GM23338 (cell line): Measurements from ENCODE around the gene STRIP1. TPM values are rescaled to one million over a fixed set of nuclear protein-coding genes. Genes with fewer than 3 reads are reported as not detected.

Source experiments
- ATAC-seq: fragments of 200-7000 bp; cut with Tn5 transposase; 3 replicates; pipeline ENCODE4 v1.9.1; 2020
- DNase-seq: peaks from one replicate; pipeline ENCODE4 v3.0.0-alpha.2; 2015; ENCODE audit warnings: low spot score
- H2AFZ ChIP-seq: fragments of 200-600 bp; sonication (generic); 2 replicates; pipeline ENCODE4 v1.8.0; 2016; ENCODE audit warnings: antibody characterized with exemption, mild to moderate bottlenecking, moderate library complexity
- H3F3A ChIP-seq: fragments of 200-600 bp; sonication (generic); replicated peaks from 2 replicates; pipeline ENCODE4 v1.8.0; 2017; ENCODE audit warnings: antibody characterized with exemption, mixed run types, low read depth
- H3K27ac ChIP-seq: fragments of 200-600 bp; sonication (generic); 2 replicates; pipeline ENCODE4 v1.6.1; 2016; ENCODE audit warnings: low read depth
- H3K27me3 ChIP-seq: fragments of 200-600 bp; sonication (generic); 2 replicates; pipeline ENCODE4 v1.8.0; 2016; ENCODE audit warnings: mild to moderate bottlenecking, mixed run types, moderate library complexity; ENCODE audit not compliant: insufficient read depth
- H3K36me3 ChIP-seq: fragments of 200-600 bp; sonication (generic); 2 replicates; pipeline ENCODE4 v1.8.0; 2016; ENCODE audit warnings: mild to moderate bottlenecking; ENCODE audit not compliant: insufficient read depth
- H3K4me1 ChIP-seq: fragments of 200-600 bp; sonication (generic); 2 replicates; pipeline ENCODE4 v1.8.0; 2016; ENCODE audit warnings: mild to moderate bottlenecking, moderate library complexity; ENCODE audit not compliant: insufficient read depth
- H3K4me2 ChIP-seq: fragments of 200-600 bp; sonication (generic); 2 replicates; pipeline ENCODE4 v1.7.1; 2017; ENCODE audit warnings: mixed run types
- H3K4me3 ChIP-seq: fragments of 200-600 bp; sonication (generic); 2 replicates; pipeline ENCODE4 v1.6.1; 2016; ENCODE audit warnings: mixed run types
- H3K79me2 ChIP-seq: fragments of 200-600 bp; sonication (generic); replicated peaks from 2 replicates; pipeline ENCODE4 v1.8.0; 2017; ENCODE audit warnings: mild to moderate bottlenecking; ENCODE audit not compliant: insufficient read depth
- H3K9me2 ChIP-seq: fragments of 200-600 bp; sonication (generic); 2 replicates; pipeline ENCODE4 v1.8.0; 2017; ENCODE audit not compliant: insufficient read depth
- H4K20me1 ChIP-seq: fragments of 200-600 bp; sonication (generic); replicated peaks from 2 replicates; pipeline ENCODE4 v1.8.0; 2017; ENCODE audit warnings: mild to moderate bottlenecking; ENCODE audit not compliant: insufficient read depth
- H3K27ac Mint-ChIP-seq: 2 replicates; pipeline ENCODE4 v1.8.0; 2020; ENCODE audit warnings: inconsistent platforms, mild to moderate bottlenecking, moderate library complexity, mixed read lengths
- H3K27me3 Mint-ChIP-seq: 3 replicates; pipeline ENCODE4 v1.8.0; 2022; ENCODE audit warnings: low read depth, mild to moderate bottlenecking, moderate library complexity, mixed read lengths, inconsistent platforms; ENCODE audit not compliant: insufficient read depth, poor library complexity
- H3K36me3 Mint-ChIP-seq: 3 replicates; pipeline ENCODE4 v1.8.0; 2021; ENCODE audit warnings: low read depth, mild to moderate bottlenecking, inconsistent platforms, moderate library complexity, mixed read lengths
- H3K4me1 Mint-ChIP-seq: 3 replicates; pipeline ENCODE4 v1.8.0; 2020; ENCODE audit warnings: mild to moderate bottlenecking, inconsistent platforms, mixed read lengths
- H3K4me3 Mint-ChIP-seq: 3 replicates; pipeline ENCODE4 v1.8.0; 2021; ENCODE audit warnings: moderate library complexity, mild to moderate bottlenecking, inconsistent platforms, mixed read lengths
- H3K9me3 Mint-ChIP-seq: 3 replicates; pipeline ENCODE4 v1.8.0; 2020; ENCODE audit warnings: moderate library complexity, mild to moderate bottlenecking, inconsistent platforms, mixed read lengths
- CREB1 ChIP-seq: fragments of 250-450 bp; sonication (Bioruptor Pico); IDR thresholded peaks from 2 replicates; pipeline ENCODE4 v1.5.0; 2020; ENCODE audit warnings: low read depth, mild to moderate bottlenecking, moderate library complexity
- EZH2 ChIP-seq: fragments of 200-600 bp; sonication (generic); IDR thresholded peaks from one replicate; pipeline ENCODE4 v1.8.0; 2017; ENCODE audit warnings: antibody characterized with exemption, mild to moderate bottlenecking, low read depth; ENCODE audit not compliant: unreplicated experiment
- EZH2phosphoT487 ChIP-seq: fragments of 200-600 bp; sonication (generic); IDR thresholded peaks from one replicate; pipeline ENCODE4 v1.8.1; 2018; ENCODE audit warnings: antibody characterized with exemption; ENCODE audit not compliant: unreplicated experiment
- JUNB ChIP-seq: IDR thresholded peaks from one replicate; pipeline ENCODE4 v1.6.1; 2016; ENCODE audit warnings: antibody characterized with exemption; ENCODE audit not compliant: unreplicated experiment
- NANOG ChIP-seq: IDR thresholded peaks from 2 replicates; pipeline ENCODE4 v1.6.1; 2016; ENCODE audit warnings: antibody characterized with exemption, borderline replicate concordance
- POLR2AphosphoS5 ChIP-seq: IDR thresholded peaks from 2 replicates; pipeline ENCODE4 v1.6.1; 2016; ENCODE audit warnings: antibody characterized with exemption, low read depth
- STAT1 ChIP-seq: IDR thresholded peaks from one replicate; pipeline ENCODE4 v1.6.1; 2016; ENCODE audit warnings: antibody characterized with exemption; ENCODE audit not compliant: unreplicated experiment
- ZNF114 ChIP-seq: fragments of 250-450 bp; sonication (Bioruptor Pico); IDR thresholded peaks from 2 replicates; pipeline ENCODE4 v1.5.0; 2020; ENCODE audit warnings: mild to moderate bottlenecking, moderate library complexity
- ZNF331 ChIP-seq: fragments of 250-450 bp; sonication (Bioruptor Pico); IDR thresholded peaks from 2 replicates; pipeline ENCODE4 v1.5.0; 2020; ENCODE audit warnings: low read depth, mild to moderate bottlenecking, moderate library complexity
- polyA plus RNA-seq: library from polyadenylated mRNA; unstranded; fragments of >200 nt; fragmentation: Nextera tagmentation; extraction: Ambion mirVana; gene quantifications from 2 replicates; pipeline ENCODE4 v1.2.1, GENCODE V29; 2016
- total RNA-seq: library from RNA; depleted of rRNA; stranded (reverse); fragments of >200 nt; shearing (Covaris generic); gene quantifications from 2 replicates; pipeline ENCODE4 v1.2.3, GENCODE V29; 2014
- TF ChIP-seq, protein P1 (sequence below): IDR thresholded peaks from one replicate; pipeline ENCODE4 v1.6.1; 2018; ENCODE audit warnings: antibody characterized with exemption; ENCODE audit not compliant: unreplicated experiment
- TF ChIP-seq, protein P2 (sequence below): IDR thresholded peaks from 2 replicates; pipeline ENCODE4 v1.6.1; 2016; ENCODE audit warnings: antibody characterized with exemption
- TF ChIP-seq, protein P3 (sequence below), 2 experiments: fragments of 200-600 bp in 1 of 2; sonication (generic) in 1 of 2; conservative IDR thresholded peaks; 2 replicates each; pipeline versions ENCODE4 v1.5.1 to v1.6.1; 2016 to 2017; ENCODE audit warnings: antibody characterized with exemption in 2 of 2, low read depth in 2 of 2, mild to moderate bottlenecking in 2 of 2, moderate library complexity in 1 of 2
- TF ChIP-seq, protein P4 (sequence below): fragments of 250-450 bp; sonication (Bioruptor Pico); IDR thresholded peaks from 2 replicates; pipeline ENCODE4 v1.5.0; 2020; ENCODE audit warnings: mild to moderate bottlenecking, moderate library complexity

The STRIP1 gene
- total and polyA plus RNA-seq, 2 experiments from 2014 or later: 17.2 to 50.6 TPM

DNA sequence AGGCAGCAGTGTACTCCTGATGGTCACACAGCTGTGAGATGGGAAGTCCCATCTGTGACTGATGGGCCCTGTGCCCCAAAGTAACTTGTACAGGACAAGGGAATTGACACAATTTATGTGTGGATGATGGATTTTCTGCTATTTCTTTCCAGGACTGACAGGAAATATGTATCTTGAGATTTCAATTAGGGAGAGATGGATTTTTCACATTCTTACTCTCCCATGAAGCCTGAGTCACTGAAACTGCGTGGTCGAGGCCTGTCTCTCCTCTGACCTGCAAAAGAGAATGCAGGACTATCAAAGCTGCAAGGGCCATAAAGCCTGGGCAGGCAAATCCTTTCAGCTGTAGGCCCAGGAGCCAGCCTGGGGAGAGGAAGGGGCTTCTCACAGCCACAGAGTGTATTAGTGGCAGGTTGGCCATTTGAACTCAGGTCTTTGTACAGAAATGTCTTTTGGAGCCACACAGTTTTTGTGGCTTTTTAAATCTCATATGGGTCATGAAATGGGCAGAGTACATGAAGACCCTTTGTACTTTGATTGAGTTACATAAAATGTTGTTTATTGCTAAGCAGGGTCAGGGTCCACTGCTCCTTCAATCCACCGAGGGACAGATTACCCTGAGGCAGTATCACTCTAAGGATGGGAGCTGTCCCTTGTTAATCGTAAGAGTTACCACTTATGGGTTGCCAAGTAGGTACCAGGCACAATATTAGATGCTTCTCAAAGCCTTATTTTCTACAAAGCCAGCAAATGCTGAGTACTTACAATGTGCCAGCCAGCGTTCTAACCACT lies 21.3 kb downstream of the STRIP1 start:
- Mint-ChIP-seq H3K9me3 (no peaks in the 10 kb centered on the region), H3K4me3 (no peak overlapping the region), H3K4me1 (no peaks in the 10 kb centered on the region), H3K36me3 (peaks cover 83% of the 10 kb centered on the region), H3K27me3 (peaks cover 10% of the 10 kb centered on the region), H3K27ac (no peak overlapping the region)
- peaks cover 28% of the 10 kb centered on the region for H3K36me3 ChIP-seq
- H3K27ac ChIP-seq: no peak overlapping the region
- no peaks in the 10 kb centered on the region for H3K79me2 ChIP-seq
- H2AFZ ChIP-seq: no peak overlapping the region
- TF ChIP-seq, protein P1, sequence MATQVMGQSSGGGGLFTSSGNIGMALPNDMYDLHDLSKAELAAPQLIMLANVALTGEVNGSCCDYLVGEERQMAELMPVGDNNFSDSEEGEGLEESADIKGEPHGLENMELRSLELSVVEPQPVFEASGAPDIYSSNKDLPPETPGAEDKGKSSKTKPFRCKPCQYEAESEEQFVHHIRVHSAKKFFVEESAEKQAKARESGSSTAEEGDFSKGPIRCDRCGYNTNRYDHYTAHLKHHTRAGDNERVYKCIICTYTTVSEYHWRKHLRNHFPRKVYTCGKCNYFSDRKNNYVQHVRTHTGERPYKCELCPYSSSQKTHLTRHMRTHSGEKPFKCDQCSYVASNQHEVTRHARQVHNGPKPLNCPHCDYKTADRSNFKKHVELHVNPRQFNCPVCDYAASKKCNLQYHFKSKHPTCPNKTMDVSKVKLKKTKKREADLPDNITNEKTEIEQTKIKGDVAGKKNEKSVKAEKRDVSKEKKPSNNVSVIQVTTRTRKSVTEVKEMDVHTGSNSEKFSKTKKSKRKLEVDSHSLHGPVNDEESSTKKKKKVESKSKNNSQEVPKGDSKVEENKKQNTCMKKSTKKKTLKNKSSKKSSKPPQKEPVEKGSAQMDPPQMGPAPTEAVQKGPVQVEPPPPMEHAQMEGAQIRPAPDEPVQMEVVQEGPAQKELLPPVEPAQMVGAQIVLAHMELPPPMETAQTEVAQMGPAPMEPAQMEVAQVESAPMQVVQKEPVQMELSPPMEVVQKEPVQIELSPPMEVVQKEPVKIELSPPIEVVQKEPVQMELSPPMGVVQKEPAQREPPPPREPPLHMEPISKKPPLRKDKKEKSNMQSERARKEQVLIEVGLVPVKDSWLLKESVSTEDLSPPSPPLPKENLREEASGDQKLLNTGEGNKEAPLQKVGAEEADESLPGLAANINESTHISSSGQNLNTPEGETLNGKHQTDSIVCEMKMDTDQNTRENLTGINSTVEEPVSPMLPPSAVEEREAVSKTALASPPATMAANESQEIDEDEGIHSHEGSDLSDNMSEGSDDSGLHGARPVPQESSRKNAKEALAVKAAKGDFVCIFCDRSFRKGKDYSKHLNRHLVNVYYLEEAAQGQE: no peak
- TF ChIP-seq EZH2phosphoT487 (no peak), ZNF331 (no peak), CREB1 (no peak), STAT1 (no peak), ZNF114 (CRISPR knock-in tag) (no peak), EZH2 (no peak), JUNB (no peak), POLR2AphosphoS5 (no peak), NANOG (no peak)
- TF ChIP-seq, protein P2, sequence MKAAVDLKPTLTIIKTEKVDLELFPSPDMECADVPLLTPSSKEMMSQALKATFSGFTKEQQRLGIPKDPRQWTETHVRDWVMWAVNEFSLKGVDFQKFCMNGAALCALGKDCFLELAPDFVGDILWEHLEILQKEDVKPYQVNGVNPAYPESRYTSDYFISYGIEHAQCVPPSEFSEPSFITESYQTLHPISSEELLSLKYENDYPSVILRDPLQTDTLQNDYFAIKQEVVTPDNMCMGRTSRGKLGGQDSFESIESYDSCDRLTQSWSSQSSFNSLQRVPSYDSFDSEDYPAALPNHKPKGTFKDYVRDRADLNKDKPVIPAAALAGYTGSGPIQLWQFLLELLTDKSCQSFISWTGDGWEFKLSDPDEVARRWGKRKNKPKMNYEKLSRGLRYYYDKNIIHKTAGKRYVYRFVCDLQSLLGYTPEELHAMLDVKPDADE: no peak
- TF ChIP-seq, protein P3, sequence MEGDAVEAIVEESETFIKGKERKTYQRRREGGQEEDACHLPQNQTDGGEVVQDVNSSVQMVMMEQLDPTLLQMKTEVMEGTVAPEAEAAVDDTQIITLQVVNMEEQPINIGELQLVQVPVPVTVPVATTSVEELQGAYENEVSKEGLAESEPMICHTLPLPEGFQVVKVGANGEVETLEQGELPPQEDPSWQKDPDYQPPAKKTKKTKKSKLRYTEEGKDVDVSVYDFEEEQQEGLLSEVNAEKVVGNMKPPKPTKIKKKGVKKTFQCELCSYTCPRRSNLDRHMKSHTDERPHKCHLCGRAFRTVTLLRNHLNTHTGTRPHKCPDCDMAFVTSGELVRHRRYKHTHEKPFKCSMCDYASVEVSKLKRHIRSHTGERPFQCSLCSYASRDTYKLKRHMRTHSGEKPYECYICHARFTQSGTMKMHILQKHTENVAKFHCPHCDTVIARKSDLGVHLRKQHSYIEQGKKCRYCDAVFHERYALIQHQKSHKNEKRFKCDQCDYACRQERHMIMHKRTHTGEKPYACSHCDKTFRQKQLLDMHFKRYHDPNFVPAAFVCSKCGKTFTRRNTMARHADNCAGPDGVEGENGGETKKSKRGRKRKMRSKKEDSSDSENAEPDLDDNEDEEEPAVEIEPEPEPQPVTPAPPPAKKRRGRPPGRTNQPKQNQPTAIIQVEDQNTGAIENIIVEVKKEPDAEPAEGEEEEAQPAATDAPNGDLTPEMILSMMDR (conservative IDR thresholded peaks at IDR 0.05; ENCODE audit: low read depth in 2 of 2): no peak
- TF ChIP-seq, protein P4, sequence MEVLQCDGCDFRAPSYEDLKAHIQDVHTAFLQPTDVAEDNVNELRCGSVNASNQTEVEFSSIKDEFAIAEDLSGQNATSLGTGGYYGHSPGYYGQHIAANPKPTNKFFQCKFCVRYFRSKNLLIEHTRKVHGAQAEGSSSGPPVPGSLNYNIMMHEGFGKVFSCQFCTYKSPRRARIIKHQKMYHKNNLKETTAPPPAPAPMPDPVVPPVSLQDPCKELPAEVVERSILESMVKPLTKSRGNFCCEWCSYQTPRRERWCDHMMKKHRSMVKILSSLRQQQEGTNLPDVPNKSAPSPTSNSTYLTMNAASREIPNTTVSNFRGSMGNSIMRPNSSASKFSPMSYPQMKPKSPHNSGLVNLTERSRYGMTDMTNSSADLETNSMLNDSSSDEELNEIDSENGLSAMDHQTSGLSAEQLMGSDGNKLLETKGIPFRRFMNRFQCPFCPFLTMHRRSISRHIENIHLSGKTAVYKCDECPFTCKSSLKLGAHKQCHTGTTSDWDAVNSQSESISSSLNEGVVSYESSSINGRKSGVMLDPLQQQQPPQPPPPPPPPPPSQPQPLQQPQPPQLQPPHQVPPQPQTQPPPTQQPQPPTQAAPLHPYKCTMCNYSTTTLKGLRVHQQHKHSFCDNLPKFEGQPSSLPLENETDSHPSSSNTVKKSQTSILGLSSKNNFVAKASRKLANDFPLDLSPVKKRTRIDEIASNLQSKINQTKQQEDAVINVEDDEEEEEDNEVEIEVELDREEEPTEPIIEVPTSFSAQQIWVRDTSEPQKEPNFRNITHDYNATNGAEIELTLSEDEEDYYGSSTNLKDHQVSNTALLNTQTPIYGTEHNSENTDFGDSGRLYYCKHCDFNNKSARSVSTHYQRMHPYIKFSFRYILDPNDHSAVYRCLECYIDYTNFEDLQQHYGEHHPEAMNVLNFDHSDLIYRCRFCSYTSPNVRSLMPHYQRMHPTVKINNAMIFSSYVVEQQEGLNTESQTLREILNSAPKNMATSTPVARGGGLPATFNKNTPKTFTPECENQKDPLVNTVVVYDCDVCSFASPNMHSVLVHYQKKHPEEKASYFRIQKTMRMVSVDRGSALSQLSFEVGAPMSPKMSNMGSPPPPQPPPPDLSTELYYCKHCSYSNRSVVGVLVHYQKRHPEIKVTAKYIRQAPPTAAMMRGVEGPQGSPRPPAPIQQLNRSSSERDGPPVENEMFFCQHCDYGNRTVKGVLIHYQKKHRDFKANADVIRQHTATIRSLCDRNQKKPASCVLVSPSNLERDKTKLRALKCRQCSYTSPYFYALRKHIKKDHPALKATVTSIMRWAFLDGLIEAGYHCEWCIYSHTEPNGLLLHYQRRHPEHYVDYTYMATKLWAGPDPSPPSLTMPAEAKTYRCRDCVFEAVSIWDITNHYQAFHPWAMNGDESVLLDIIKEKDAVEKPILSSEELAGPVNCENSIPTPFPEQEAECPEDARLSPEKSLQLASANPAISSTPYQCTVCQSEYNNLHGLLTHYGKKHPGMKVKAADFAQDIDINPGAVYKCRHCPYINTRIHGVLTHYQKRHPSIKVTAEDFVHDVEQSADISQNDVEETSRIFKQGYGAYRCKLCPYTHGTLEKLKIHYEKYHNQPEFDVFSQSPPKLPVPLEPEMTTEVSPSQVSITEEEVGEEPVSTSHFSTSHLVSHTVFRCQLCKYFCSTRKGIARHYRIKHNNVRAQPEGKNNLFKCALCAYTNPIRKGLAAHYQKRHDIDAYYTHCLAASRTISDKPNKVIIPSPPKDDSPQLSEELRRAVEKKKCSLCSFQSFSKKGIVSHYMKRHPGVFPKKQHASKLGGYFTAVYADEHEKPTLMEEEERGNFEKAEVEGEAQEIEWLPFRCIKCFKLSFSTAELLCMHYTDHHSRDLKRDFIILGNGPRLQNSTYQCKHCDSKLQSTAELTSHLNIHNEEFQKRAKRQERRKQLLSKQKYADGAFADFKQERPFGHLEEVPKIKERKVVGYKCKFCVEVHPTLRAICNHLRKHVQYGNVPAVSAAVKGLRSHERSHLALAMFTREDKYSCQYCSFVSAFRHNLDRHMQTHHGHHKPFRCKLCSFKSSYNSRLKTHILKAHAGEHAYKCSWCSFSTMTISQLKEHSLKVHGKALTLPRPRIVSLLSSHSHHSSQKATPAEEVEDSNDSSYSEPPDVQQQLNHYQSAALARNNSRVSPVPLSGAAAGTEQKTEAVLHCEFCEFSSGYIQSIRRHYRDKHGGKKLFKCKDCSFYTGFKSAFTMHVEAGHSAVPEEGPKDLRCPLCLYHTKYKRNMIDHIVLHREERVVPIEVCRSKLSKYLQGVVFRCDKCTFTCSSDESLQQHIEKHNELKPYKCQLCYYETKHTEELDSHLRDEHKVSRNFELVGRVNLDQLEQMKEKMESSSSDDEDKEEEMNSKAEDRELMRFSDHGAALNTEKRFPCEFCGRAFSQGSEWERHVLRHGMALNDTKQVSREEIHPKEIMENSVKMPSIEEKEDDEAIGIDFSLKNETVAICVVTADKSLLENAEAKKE (CRISPR knock-in tag): no peak
- H3K4me2 ChIP-seq: no peak overlapping the region
- H3K27me3 ChIP-seq: no peaks in the 10 kb centered on the region
- DNase-seq: no peak
- H3K9me2 ChIP-seq: no peaks in the 10 kb centered on the region
- no peaks in the 10 kb centered on the region for H3F3A ChIP-seq
- ATAC-seq: no peak
- no peaks in the 10 kb centered on the region for H3K4me1 ChIP-seq
- H4K20me1 ChIP-seq: peaks cover 14% of the 10 kb centered on the region
- H3K4me3 ChIP-seq: no peak overlapping the region
